Endothelial cell of umbilical vein (primary cell): Measurements from ENCODE around the gene C13orf46.

Experiments used
- EZH2 ChIP-seq: IDR thresholded peaks from 2 replicates; pipeline ENCODE4 v1.6.1; 2012; ENCODE audit warnings: borderline replicate concordance, low read depth, mild to moderate bottlenecking, moderate library complexity, low read length, inconsistent platforms; ENCODE audit not compliant: severe bottlenecking
- FOS ChIP-seq: IDR thresholded peaks from 2 replicates; pipeline ENCODE4 v1.6.1; 2011; ENCODE audit warnings: mild to moderate bottlenecking, low read length, moderate library complexity, borderline replicate concordance; ENCODE audit not compliant: insufficient read depth
- GATA2 ChIP-seq: IDR thresholded peaks from 2 replicates; pipeline ENCODE4 v1.7.0; 2011; ENCODE audit warnings: low read depth, mild to moderate bottlenecking, moderate library complexity, mixed read lengths, low read length; ENCODE audit not compliant: insufficient read length, insufficient read depth
- JUN ChIP-seq: IDR thresholded peaks from 2 replicates; pipeline ENCODE4 v1.6.1; 2011; ENCODE audit warnings: borderline replicate concordance, low read depth; ENCODE audit not compliant: insufficient read length, insufficient read depth
- MYC ChIP-seq: IDR thresholded peaks from one replicate; pipeline ENCODE4 v1.6.1; 2011; ENCODE audit warnings: mild to moderate bottlenecking, low read depth, low read length
- POLR2A ChIP-seq: IDR thresholded peaks from 2 replicates; pipeline ENCODE4 v1.6.1; 2012; ENCODE audit warnings: low read depth, mild to moderate bottlenecking, control low read depth, low read length
- POLR2AphosphoS5 ChIP-seq: IDR thresholded peaks from 2 replicates; pipeline ENCODE4 v1.6.1; 2012; ENCODE audit warnings: low read depth, mild to moderate bottlenecking, control low read depth, low read length, moderate library complexity; ENCODE audit not compliant: insufficient read depth
- TF ChIP-seq, protein P1 (sequence below), 2 donors: IDR thresholded peaks; 1 replicate in 1 of 2; 2 replicates in 1 of 2; pipeline ENCODE4 v1.5.1; 2011; ENCODE audit warnings: low read length in 2 of 2, mild to moderate bottlenecking in 2 of 2, moderate library complexity in 2 of 2, control low read depth in 1 of 2, inconsistent platforms in 1 of 2, low read depth in 1 of 2; ENCODE audit not compliant: insufficient read depth in 1 of 2; ENCODE audit errors: extremely low read depth in 1 of 2
- TF ChIP-seq, protein P2 (sequence below): IDR thresholded peaks from 2 replicates; pipeline ENCODE4 v1.6.1; 2011; ENCODE audit not compliant: insufficient read depth, insufficient read length

DNA sequence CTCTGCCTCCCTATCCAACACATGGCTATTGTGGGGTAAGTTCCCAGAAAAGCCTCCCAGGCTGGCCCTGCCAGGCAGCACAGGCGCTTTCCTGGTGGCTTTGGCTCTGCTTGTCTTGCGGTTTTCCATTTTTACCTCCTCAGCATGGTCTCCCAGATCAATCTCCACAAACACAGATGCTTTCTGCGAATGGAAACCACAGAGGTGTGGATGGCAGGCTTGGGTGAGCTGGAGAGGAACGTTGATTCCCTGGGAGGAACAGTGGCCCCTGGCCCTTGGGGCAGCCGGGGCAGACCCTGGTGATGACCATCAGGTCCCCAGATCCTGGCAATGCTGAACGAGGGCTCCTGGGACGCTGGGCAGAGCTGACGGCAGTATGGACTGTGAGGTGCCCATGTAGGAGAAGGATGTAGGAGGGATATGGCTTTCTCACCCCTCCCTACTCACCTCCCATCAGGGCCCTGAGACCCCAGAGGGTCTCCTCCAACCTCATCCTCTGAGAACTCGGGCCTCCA, 6.6 kb downstream of the C13orf46 start:
- TF ChIP-seq, protein P1, sequence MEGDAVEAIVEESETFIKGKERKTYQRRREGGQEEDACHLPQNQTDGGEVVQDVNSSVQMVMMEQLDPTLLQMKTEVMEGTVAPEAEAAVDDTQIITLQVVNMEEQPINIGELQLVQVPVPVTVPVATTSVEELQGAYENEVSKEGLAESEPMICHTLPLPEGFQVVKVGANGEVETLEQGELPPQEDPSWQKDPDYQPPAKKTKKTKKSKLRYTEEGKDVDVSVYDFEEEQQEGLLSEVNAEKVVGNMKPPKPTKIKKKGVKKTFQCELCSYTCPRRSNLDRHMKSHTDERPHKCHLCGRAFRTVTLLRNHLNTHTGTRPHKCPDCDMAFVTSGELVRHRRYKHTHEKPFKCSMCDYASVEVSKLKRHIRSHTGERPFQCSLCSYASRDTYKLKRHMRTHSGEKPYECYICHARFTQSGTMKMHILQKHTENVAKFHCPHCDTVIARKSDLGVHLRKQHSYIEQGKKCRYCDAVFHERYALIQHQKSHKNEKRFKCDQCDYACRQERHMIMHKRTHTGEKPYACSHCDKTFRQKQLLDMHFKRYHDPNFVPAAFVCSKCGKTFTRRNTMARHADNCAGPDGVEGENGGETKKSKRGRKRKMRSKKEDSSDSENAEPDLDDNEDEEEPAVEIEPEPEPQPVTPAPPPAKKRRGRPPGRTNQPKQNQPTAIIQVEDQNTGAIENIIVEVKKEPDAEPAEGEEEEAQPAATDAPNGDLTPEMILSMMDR (IDR thresholded peaks at IDR 0.05; ENCODE audit: extremely low read depth in 1 of 2, insufficient read depth in 1 of 2, low read depth in 1 of 2, low read length in 2 of 2), result no peak
- TF ChIP-seq EZH2 (no peak), POLR2AphosphoS5 (no peak), POLR2A (no peak), JUN (no peak), MYC (no peak), FOS (no peak), GATA2 (no peak)
- TF ChIP-seq, protein P2, sequence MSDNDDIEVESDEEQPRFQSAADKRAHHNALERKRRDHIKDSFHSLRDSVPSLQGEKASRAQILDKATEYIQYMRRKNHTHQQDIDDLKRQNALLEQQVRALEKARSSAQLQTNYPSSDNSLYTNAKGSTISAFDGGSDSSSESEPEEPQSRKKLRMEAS, result no peak
